Caco-2 (cell line): ENCODE data around the gene THADA. TPM values are rescaled to one million over a fixed set of nuclear protein-coding genes. Genes with fewer than 3 reads are reported as not detected.

ENCODE experiments used
- BruUV-seq: library from RNA; stranded (reverse); fragments of 400-500 nt; replicated peaks from 2 replicates; lab custom pipeline; 2021; lab: Mats Ljungman, UMichigan
- CTCF ChIA-PET: fragments of 300-600 bp; sonication (Branson Sonifier 250); formaldehyde crosslinking; loops from one replicate; lab custom pipeline; 2022; ENCODE audit warnings: antibody characterized with exemption; lab: Charles Lee
- POLR2A ChIA-PET: fragments of 300-600 bp; sonication (Branson Sonifier 250); formaldehyde crosslinking; loops from one replicate; lab custom pipeline; 2022; ENCODE audit warnings: antibody characterized with exemption; lab: Charles Lee
- DNase-seq, 2 experiments: peaks; one replicate each; pipeline versions ENCODE4 v3.0.0 to v3.0.0-alpha.2; 2020 to 2022
- H3K27me3 ChIP-seq: replicated peaks from 2 replicates; pipeline ENCODE4 v1.6.0; 2011; ENCODE audit warnings: low read length; ENCODE audit not compliant: control insufficient read depth, insufficient read depth
- H3K36me3 ChIP-seq: 2 replicates; pipeline ENCODE4 v1.5.1; 2011; ENCODE audit warnings: low read length; ENCODE audit not compliant: control insufficient read depth, insufficient read depth
- H3K4me1 ChIP-seq: fragments of 250-450 bp; sonication (Bioruptor Pico); 2 replicates; pipeline ENCODE4 v1.5.1; 2020; ENCODE audit warnings: mild to moderate bottlenecking
- H3K4me3 ChIP-seq: 2 replicates; pipeline ENCODE4 v1.5.1; 2011; ENCODE audit warnings: low read depth, mild to moderate bottlenecking, control low read depth, low read length
- H3K9me3 ChIP-seq: fragments of 250-450 bp; sonication (Bioruptor Pico); 2 replicates; pipeline ENCODE4 v1.5.1; 2020; ENCODE audit warnings: mild to moderate bottlenecking, moderate library complexity
- H3K27ac Mint-ChIP-seq: one replicate; pipeline ENCODE4 v1.8.0; 2022; ENCODE audit warnings: mixed read lengths; ENCODE audit not compliant: unreplicated experiment
- H3K27me3 Mint-ChIP-seq: one replicate; pipeline ENCODE4 v1.8.0; 2022; ENCODE audit warnings: mixed read lengths; ENCODE audit not compliant: insufficient read depth, unreplicated experiment
- H3K36me3 Mint-ChIP-seq: one replicate; pipeline ENCODE4 v1.8.0; 2022; ENCODE audit warnings: mild to moderate bottlenecking, mixed read lengths; ENCODE audit not compliant: insufficient read depth, unreplicated experiment
- H3K4me1 Mint-ChIP-seq: one replicate; pipeline ENCODE4 v1.8.0; 2022; ENCODE audit warnings: low read depth, mixed read lengths; ENCODE audit not compliant: unreplicated experiment
- H3K4me3 Mint-ChIP-seq: one replicate; pipeline ENCODE4 v1.8.0; 2022; ENCODE audit warnings: mild to moderate bottlenecking, moderate library complexity, mixed read lengths; ENCODE audit not compliant: unreplicated experiment
- H3K9me3 Mint-ChIP-seq: one replicate; pipeline ENCODE4 v1.8.0; 2022; ENCODE audit warnings: mixed read lengths; ENCODE audit not compliant: unreplicated experiment
- intact Hi-C: fragments of 100-400 bp; cut with micrococcal nuclease; formaldehyde crosslinking; loops from one replicate; pipeline ENCODE4 v1.10.0; 2022; ENCODE audit not compliant: unreplicated experiment
- total RNA-seq: library from RNA; stranded (reverse); gene quantifications from 2 replicates; pipeline ENCODE4 v1.2.3, GENCODE V29; 2022
- TF ChIP-seq, protein P1 (sequence below), 2 experiments: fragments of 200-600 bp in 1 of 2; IDR thresholded peaks; 1 replicate in 1 of 2; 2 replicates in 1 of 2; pipeline versions ENCODE4 v1.5.1 to v1.8.0; 2011 to 2022; ENCODE audit warnings: antibody characterized with exemption in 1 of 2, control low read depth in 1 of 2, inconsistent platforms in 1 of 2, low read depth in 1 of 2, low read length in 1 of 2, mild to moderate bottlenecking in 1 of 2, moderate library complexity in 1 of 2; ENCODE audit not compliant: insufficient read depth in 1 of 2, severe bottlenecking in 1 of 2, unreplicated experiment in 1 of 2

Gene THADA
- total RNA-seq, 1 experiment from 2014 or later = 33.8 TPM

DNA sequence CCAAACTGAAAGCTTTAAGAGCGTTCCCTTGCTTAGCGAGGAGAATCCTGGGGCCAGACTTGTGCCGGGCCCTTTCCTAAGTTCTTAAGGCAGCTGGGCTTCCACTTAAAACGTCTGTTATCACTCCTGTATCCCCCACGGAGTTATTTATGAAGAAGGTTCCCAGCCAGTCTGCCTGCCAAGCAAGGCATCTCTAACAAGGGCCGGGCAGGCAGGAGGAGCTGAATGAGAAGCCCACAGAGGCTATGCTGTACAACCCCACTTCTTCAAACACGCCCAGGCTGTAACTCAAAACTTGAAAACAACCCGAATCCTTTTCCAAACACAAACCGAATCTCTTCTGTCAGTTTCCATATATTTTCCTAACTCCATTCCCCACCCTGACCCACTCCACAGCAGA lies 330.4 kb downstream of the THADA start:
- no TSS peak for BruUV-seq
- Histone ChIP-seq H3K9me3 (no peaks in the 10 kb centered on the region), H3K4me3 (no peak overlapping the region), H3K27me3 (no peaks in the 10 kb centered on the region), H3K36me3 (0 out of 2 replicates have a peak, but pooled peaks cover 2% of the 10 kb centered on the region), H3K4me1 (no peaks in the 10 kb centered on the region; the same call in 1 of the 2 replicates)
- H3K27me3 Mint-ChIP-seq = no peaks in the 10 kb centered on the region
- H3K36me3 Mint-ChIP-seq = peaks cover 4% of the 10 kb centered on the region
- no peak for DNase-seq
- intact Hi-C loops = no loop called here
- H3K4me3 Mint-ChIP-seq = no peak overlapping the region
- no peak overlapping the region for H3K27ac Mint-ChIP-seq
- ChIA-PET CTCF (interaction anchor here (0.5 kb wide), 1 partner anchor 28 kb away, joined by 7 read pairs; no protein-coding TSS in a partner anchor), POLR2A (no interaction called here)
- H3K9me3 Mint-ChIP-seq = no peaks in the 10 kb centered on the region
- TF ChIP-seq, protein P1, sequence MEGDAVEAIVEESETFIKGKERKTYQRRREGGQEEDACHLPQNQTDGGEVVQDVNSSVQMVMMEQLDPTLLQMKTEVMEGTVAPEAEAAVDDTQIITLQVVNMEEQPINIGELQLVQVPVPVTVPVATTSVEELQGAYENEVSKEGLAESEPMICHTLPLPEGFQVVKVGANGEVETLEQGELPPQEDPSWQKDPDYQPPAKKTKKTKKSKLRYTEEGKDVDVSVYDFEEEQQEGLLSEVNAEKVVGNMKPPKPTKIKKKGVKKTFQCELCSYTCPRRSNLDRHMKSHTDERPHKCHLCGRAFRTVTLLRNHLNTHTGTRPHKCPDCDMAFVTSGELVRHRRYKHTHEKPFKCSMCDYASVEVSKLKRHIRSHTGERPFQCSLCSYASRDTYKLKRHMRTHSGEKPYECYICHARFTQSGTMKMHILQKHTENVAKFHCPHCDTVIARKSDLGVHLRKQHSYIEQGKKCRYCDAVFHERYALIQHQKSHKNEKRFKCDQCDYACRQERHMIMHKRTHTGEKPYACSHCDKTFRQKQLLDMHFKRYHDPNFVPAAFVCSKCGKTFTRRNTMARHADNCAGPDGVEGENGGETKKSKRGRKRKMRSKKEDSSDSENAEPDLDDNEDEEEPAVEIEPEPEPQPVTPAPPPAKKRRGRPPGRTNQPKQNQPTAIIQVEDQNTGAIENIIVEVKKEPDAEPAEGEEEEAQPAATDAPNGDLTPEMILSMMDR (IDR thresholded peaks at IDR 0.05; ENCODE audit: insufficient read depth in 1 of 2, low read depth in 1 of 2, low read length in 1 of 2, severe bottlenecking in 1 of 2, unreplicated experiment in 1 of 2) = no peak
- H3K4me1 Mint-ChIP-seq = peaks cover 13% of the 10 kb centered on the region

- no peak overlapping the region for H3K4me3 Mint-ChIP-seq
- DNase-seq = no peak
- peaks cover 4% of the 10 kb centered on the region for H3K36me3 Mint-ChIP-seq
- Histone ChIP-seq H3K4me3 (no peak overlapping the region), H3K4me1 (no peaks in the 10 kb centered on the region; the same call in 1 of the 2 replicates), H3K36me3 (0 out of 2 replicates have a peak, but pooled peaks cover 2% of the 10 kb centered on the region), H3K9me3 (no peaks in the 10 kb centered on the region), H3K27me3 (no peaks in the 10 kb centered on the region)
- BruUV-seq = no TSS peak
- TF ChIP-seq, protein P1 (IDR thresholded peaks at IDR 0.05; ENCODE audit: insufficient read depth in 1 of 2, low read depth in 1 of 2, low read length in 1 of 2, severe bottlenecking in 1 of 2, unreplicated experiment in 1 of 2) = no peak
- ChIA-PET CTCF (no interaction called here), POLR2A (no interaction called here)
- intact Hi-C loops = no loop called here
- peaks cover 13% of the 10 kb centered on the region for H3K4me1 Mint-ChIP-seq
- no peak overlapping the region for H3K27ac Mint-ChIP-seq
- no peaks in the 10 kb centered on the region for H3K27me3 Mint-ChIP-seq
- H3K9me3 Mint-ChIP-seq = no peaks in the 10 kb centered on the region
These were observed 330.8 kb downstream of the THADA start for GRCh38 chr2:43265001-43265400.

DNA sequence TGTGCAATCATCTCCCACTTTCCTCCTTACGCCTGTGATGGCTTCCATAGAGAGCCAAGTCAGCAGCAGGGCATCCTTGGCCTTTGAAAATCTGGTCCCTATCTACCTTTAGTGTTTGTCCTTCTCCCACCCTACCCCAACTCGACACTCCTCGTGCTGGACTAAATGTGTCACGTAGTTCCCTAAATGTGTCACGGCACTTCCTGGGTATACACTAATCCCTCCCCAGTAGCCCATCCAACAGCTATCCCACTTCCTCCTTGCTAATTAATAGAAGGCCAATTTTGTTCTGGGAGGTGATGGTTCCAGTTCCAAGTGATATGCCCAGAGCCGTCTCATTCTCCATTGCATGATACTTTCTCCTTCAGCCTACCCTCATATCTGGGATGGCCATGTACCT lies 332.9 kb downstream of the THADA start:
- Mint-ChIP-seq H3K9me3 (no peaks in the 10 kb centered on the region), H3K36me3 (no peaks in the 10 kb centered on the region), H3K4me3 (no peak overlapping the region), H3K27ac (no peak overlapping the region), H3K27me3 (no peaks in the 10 kb centered on the region), H3K4me1 (peaks cover under 1% of the 10 kb centered on the region)
- Histone ChIP-seq H3K4me3 (no peak overlapping the region), H3K36me3 (peaks cover 3% of the 10 kb centered on the region; the same call in 1 of the 2 replicates), H3K4me1 (no peaks in the 10 kb centered on the region; the same call in 1 of the 2 replicates), H3K27me3 (no peaks in the 10 kb centered on the region), H3K9me3 (no peaks in the 10 kb centered on the region)
- BruUV-seq = no TSS peak
- CTCF ChIA-PET = no interaction called here
- POLR2A ChIA-PET = interaction anchor here (0.6 kb wide), 2 partner anchors 36 to 701 kb away, joined by 3 read pairs; partner anchors contain the start of gene ZFP36L2
- no peak for DNase-seq
- intact Hi-C loops = no loop called here
- TF ChIP-seq, protein P1 (IDR thresholded peaks at IDR 0.05; ENCODE audit: insufficient read depth in 1 of 2, low read depth in 1 of 2, low read length in 1 of 2, severe bottlenecking in 1 of 2, unreplicated experiment in 1 of 2) = no peak
